ENCODE results near the gene ANAPC5. TPM values are rescaled to one million over a fixed set of nuclear protein-coding genes. Genes with fewer than 3 reads are reported as not detected.

ANAPC5 gene
- total RNA-seq, 1 experiment from 2014 or later = 118 TPM

DNA sequence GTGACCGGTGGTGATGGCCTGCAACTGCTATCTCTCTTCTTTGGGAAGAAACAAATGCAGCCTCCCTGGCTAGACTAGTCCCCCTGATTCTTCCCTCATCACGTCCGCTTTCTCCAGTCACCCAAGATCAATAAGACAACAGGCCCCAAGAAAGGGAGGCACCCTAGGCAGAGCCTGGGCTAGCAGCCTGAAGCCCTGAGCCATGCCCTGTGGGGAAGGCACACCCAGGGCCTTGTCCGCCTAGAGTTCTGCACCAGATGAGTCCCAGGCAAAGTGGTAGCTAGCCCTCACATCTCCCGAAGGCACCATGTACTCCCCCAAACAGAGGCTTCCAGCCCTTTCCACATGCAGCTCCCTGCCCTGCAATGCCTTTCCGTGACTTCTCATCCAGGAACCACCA, 90.8 kb downstream of the ANAPC5 start:
- DNase-seq (ENCODE audit: extremely low read depth, low read depth) = no peak

DNA sequence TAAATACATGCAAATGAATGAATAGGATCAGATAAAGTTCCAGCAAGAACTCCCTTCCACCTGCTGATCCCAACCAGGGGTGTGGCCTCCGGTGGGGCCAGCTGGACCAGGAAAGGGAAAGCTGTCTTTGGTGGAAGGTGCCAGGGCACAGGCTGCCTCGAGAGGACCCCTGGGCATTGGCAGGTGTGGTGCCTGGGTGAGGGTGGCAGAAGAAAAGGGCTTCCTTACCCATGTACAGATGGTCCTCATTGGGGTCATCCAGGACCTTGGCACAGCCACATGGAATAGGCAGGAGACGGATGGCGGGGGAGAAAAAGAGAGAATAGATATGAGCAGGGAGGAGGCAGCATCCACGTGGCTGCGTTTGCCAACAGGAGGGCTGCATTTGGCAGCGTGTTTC, 92.1 kb downstream of the ANAPC5 start:
- no peak for DNase-seq (ENCODE audit: extremely low read depth, low read depth)

- no peak for DNase-seq (ENCODE audit: extremely low read depth, low read depth)
These were observed 93.1 kb downstream of the ANAPC5 start for GRCh38 chr12:121259074-121259473.

Other genes starting within 250 kb of the ANAPC5 start
- 0.55 and 1.2 TPM in 2 replicates for gene P2RX7, start 219.5 kb downstream of the ANAPC5 start, total RNA-seq (2014; rRNA removed; shearing (Covaris generic))
- 16.3 and 16.6 TPM in 2 replicates for gene P2RX4, start 142.3 kb downstream of the ANAPC5 start, total RNA-seq (2014; rRNA removed; shearing (Covaris generic))
- gene CAMKK2, start 55.7 kb downstream of the ANAPC5 start, total RNA-seq (2014; rRNA removed; shearing (Covaris generic)) = 13.1 and 14.1 TPM in 2 replicates
- 37.2 and 40.6 TPM in 2 replicates for gene RNF34, start 47.7 kb upstream of the ANAPC5 start, total RNA-seq (2014; rRNA removed; shearing (Covaris generic))
- 16.9 and 19.5 TPM in 2 replicates for gene KDM2B, start 228.6 kb upstream of the ANAPC5 start, total RNA-seq (2014; rRNA removed; shearing (Covaris generic))

All from NCI-H460 (cell line).